CD1c-positive myeloid dendritic cell (primary cell): Measurements from ENCODE around the gene CCND1.
"Not testable (repeated sequence)": the region's sequence is repeated elsewhere in the genome, so short reads cannot be mapped to it uniquely, and the experiment has no call there.

Source experiments
- DNase-seq: peaks from one replicate; pipeline ENCODE4 v3.0.0-alpha.2; 2016; ENCODE audit errors: extremely low spot score

The CCND1 gene

GRCh38 chr11:69689484-69690319 lies 48.7 kb downstream of the CCND1 start:
- DNase-seq, result no peak

- no peak for DNase-seq
Observed at GRCh38 chr11:69691463-69691862, 50.5 kb downstream of the CCND1 start.

GRCh38 chr11:69692422-69692821 lies 51.5 kb downstream of the CCND1 start:
- no peak for DNase-seq

- no peak for DNase-seq
Observed at GRCh38 chr11:69694781-69695180, 53.8 kb downstream of the CCND1 start.

DNA sequence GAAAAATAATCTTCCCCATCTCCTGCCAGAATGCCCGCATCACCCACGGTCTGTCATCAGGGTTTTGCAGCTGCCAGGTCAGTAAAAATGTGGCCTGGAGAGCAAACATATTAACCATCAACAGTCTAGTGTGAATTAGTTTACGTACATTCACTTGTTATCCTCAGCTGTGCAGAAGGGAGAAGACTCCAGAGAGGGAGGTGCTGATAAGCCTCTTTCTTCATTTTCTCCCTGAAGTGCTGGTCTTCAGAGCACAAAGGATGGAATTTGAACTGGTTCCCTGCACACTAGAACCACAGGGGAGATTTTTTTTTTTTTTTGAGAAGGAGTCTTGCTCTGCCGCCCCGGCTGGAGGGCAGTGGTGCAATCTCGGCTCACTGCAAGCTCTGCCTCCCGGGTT lies 54.6 kb downstream of the CCND1 start:
- DNase-seq, result no peak

DNA sequence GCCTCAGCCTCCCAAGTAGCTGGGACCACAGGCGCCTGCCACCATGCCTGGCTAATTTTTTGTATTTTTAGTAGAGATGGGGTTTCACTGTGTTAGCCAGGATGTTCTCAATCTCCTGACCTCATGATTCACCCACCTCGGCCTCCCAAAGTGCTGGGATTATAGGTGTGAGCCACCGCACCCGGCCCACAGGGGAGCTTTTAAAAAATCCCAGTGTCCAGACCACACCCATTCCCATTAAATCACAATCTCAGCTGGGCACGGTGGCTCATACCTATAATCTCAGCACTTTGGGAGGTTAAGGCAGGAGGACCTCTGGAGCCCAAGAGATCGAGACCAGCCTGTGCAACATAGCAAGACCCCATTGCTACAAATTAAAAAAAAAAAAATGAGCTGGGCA lies 55.0 kb downstream of the CCND1 start:
- DNase-seq, result not testable (repeated sequence)

GRCh38 chr11:69696749-69697468 lies 56.0 kb downstream of the CCND1 start:
- no peak for DNase-seq

- no peak for DNase-seq
Observed at GRCh38 chr11:69697469-69697843, 56.5 kb downstream of the CCND1 start.

GRCh38 chr11:69697861-69698260 lies 56.9 kb downstream of the CCND1 start:
- no peak for DNase-seq

DNA sequence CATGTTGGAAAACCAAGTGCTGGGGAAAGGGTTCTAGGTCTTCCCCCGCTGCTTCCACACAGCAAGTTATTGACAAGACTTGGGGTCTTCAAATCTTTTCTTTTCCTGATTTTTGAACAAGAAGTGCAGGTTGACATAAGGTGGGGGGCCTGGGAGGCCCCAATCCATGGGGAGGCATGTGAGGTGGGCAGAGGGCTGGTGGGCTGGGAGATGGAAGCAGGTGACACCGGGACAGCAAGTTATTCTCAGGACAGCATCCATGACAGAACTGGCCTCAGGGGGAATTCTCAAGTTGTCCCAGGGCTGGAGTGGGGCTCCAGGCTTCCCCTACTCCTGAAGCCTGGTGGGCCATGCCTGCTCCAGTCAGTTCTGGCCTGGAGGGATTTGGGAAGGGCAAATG lies 57.4 kb downstream of the CCND1 start:
- DNase-seq, result no peak

DNA sequence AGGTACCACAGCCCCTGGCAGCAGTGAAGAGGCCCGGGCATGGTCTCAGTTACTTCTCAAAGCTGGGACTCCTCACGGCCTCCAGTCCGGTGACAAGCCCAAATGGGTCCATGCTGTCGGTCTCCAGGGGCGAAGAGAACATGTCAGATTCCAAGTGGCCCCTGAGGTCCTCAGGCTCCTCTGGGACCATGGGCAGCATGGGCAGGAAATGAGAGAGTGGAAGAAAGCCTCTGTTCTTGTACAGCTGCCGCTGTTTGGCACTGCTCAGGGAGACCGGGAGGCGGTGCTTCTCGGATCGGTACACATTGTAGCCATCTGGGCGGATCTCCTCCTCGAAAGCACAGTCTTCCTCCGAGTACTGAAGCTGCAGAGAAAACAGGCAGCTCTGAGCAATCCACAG lies 58.3 kb downstream of the CCND1 start:
- DNase-seq, result no peak

DNA sequence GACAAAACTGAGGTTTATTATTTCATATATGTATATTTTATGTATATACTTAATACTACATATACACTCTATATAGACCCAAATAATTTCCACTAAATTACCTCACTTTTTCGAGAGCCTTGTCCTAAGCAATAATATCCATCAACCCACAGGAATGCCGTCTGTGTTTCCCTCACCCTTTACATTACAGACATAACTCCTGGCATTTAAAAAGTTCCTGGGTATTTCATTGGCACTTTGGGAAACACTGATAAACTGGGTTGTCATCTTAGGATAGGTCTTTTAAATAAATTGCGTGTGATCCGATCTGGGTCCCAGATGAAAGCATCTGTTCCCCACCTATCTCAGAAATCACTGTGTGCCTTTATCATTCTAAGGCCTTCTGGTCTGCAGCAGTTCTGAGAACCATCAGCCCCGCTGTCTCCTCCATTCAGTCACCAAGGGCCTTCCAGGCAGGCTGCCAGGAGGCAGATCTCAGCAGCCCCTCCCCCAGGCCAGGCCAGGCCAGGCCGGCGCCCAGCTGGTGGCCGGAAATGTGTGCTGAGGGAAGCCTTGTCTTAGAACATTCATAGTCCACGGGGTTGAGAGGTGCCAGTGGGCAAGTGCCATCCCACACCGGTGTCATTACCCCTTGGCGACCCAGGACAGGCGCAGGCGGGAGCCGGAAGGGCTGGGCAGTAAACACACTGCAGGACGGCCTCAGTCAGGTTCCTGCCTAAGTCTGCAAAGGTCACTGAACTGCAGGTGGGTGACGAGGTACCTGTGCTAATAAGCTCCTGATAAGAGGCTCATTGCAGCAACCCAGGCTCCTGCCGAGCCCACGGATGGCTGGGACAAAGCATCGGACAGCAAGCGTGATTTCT lies 59.6 kb downstream of the CCND1 start:
- DNase-seq, result no peak

DNA sequence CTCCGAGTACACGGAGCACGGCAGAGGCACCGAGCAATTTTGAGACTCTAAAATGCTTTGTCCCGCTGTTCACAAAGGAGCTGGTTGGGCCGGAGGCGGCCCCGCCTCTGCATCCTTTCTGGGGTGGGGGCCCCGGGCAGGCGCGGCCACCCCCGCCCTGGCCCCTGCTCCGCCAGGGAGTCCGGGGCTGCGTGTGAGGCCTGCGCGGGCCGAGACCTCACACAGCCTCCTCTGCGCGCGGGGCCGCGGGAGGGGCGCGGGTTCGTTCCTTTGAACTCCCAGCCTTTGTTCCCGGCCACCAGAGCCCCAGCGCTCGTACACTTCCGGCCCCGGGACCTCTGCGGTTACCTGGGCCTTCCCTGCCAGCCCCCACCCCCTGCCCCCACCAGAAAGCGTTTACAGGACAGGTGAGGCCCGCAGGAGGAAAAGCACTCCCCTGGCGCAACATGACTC lies 61.3 kb downstream of the CCND1 start:
- no peak for DNase-seq

DNA sequence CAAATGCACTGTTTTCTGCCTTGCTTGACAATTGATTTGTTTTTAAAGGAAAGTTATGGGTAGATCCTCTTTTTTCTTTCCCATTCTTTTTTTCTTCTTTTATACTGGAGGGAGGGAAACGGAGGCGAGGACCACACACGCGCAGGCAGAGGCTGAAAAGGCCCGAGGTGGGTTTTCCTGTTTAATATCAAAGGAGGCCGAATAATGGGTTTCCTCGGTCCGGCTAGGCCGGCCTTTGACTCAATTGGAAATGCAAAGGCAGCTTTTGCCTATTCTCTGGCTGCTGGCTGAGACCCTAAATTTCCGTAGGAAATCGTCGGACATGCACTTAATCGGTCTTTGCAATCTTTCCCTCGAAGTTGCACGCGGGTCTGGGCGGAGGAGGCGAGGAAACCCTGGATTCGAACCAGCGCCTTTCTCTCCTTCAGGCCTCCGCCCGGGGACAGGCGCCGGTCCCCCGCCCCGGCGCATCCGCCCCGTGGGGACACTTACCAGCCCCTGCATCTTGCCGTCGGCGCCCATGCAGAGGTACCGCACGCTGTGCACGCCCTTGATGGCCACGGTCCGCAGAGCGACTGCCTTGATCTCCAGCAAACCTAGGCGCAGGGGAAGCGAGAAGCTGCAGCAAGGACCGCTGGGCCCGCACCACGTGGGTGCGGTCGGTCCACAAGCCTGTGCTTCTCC lies 62.0 kb downstream of the CCND1 start:
- DNase-seq, result no peak

DNA sequence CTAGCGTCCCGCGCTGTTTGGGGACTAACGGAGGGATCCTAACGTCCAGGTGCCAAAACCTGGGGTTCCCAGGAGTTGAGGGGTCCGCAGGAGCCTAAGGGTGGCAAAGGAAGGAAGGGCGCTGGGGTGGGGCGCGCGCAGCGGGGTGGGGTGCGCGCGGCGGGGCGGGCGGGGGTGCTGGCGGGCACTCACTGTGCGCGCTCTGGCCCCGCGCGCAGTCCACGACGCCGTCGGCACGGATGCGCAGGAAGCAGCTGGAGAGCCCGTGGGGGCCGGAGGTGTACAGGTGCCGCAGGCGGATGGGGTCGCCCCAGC lies 62.5 kb downstream of the CCND1 start:
- no peak for DNase-seq
